HG03280 (cell line): Measurements from ENCODE around the gene KCTD20.

ENCODE experiments used
- ATAC-seq: cut with Tn5 transposase; IDR thresholded peaks from one replicate; pipeline ENCODE4 v1.9.1; 2021; ENCODE audit warnings: mild to moderate bottlenecking, moderate library complexity; ENCODE audit not compliant: unreplicated experiment

The KCTD20 gene

DNA sequence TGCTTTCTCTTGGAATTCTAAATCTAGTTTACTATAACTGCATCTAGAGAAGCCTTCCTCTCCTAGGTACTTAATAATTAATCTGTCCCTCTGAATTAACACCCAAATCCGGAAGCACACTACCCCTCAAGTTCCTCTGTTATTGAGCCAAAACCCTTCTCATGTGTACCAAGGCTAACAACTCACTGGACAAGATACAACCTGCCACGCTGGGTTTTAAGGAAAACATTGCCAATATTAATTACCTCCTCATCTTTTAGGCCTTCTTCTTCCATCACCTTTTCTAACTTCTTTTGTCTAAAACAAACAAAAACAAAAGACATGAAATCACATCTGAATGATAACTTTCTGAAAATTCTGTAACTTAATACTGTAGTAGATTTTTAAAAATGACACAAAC lies 82.5 kb downstream of the KCTD20 start:
- ATAC-seq, result no peak

DNA sequence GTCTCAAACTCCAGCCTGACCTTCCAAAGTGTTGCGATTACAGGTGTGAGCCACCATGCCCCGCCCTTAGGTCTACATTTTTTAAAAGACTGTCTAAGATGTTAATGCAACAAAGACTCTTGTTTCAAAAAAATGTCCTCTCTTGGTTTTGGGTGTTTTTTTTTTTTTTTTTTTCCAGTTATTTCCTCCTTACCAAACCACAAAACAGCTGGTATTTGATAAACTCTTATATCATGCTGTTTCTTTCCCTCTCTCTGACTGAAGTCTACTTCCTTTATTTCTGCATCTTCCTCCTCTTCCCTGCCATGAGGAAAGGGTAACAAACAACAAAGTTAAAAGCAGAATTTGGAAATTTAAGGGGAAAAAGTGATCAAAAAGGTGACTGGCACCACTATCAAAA lies 83.3 kb downstream of the KCTD20 start:
- no peak for ATAC-seq

DNA sequence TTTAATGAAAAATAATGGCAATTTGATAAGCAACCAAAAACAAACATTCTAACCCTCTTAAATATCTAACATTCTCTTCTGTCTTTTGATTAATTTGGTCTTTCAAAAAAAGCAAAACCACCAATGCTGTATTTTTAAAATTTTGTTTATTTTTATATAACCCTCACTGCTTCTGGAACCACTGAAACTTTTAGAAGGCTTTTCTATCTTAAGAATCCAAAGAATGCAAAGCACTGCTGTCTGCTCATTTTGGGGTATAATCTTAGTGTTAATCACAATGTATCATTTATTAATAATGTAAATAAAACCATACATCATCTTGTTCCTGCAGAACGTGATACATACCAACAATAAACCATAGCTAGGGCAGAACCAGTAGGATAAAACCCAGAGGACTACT lies 90.5 kb downstream of the KCTD20 start:
- ATAC-seq, result no peak

DNA sequence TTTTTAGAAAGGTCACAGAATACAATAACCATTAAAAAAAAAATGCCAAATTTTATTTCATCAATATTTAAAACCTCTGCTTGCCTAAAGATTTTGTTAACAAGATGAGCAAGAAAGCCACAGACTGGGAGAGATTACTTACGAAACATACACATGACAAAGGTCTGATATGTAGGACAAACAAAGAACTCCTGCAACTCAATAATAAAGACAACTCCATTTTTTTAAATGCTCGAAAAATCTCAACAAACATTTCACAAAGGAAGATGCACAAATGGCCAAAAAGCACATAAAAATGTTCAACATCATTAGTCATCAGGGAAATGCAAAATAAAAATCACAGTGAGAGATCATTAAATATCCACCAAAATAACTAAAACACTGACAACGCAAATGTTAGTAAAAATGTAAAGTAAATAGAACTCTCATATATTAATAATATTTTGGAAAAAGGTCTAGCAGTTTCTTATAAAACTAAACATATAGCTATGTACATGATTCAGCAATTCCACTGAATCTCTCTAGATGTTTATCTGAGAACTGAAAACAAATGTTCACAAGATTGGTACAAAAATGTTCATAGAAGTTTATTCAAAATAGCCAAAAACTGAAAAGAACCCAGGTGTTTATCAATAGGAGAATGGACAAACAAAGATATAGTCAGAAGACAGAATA lies 94.2 kb downstream of the KCTD20 start:
- ATAC-seq, result no peak

DNA sequence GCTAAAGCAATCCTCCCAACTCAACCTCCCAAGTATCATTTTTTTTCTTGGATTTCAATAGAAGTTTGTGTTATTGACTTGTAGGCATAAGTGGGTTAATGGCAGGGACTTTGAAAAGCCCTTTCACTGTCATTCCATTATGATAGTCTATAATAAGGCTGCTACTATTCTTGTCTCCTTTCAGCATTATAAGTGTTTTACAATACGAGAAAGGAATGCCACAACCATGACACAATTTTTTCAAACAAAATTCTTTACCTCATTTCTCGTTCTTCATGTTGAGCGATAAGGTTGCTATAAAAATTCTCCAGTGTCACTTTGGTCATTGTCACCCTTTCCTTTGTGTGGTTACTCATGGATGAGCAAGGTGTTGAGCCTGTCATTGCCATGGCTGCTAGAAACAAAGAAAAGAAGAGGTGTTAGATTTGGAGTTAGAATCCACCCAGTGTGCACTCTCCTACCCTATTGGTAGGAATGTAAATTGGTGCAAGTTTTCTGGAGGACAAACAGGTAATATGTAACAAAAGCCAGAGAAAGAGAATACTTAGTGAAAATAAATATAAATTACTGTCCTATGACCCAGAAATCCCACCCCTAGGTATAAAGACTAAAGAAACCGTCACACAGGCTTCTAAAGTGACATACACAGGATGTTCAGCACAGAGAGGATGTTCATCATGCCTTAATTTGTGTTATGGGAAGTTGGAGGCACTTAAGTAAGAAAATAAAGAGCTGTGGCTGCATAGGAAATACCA lies 97.2 kb downstream of the KCTD20 start:
- no peak for ATAC-seq
